GM23338 (cell line): ENCODE measurements around the gene RNF41. TPM values are rescaled to one million over a fixed set of nuclear protein-coding genes. Genes with fewer than 3 reads are reported as not detected.

Experiments used
- ATAC-seq: fragments of 200-7000 bp; cut with Tn5 transposase; 3 replicates; pipeline ENCODE4 v1.9.1; 2020
- DNase-seq: peaks from one replicate; pipeline ENCODE4 v3.0.0-alpha.2; 2015; ENCODE audit warnings: low spot score
- H2AFZ ChIP-seq: fragments of 200-600 bp; sonication (generic); 2 replicates; pipeline ENCODE4 v1.8.0; 2016; ENCODE audit warnings: antibody characterized with exemption, mild to moderate bottlenecking, moderate library complexity
- H3F3A ChIP-seq: fragments of 200-600 bp; sonication (generic); replicated peaks from 2 replicates; pipeline ENCODE4 v1.8.0; 2017; ENCODE audit warnings: antibody characterized with exemption, mixed run types, low read depth
- H3K27ac ChIP-seq: fragments of 200-600 bp; sonication (generic); 2 replicates; pipeline ENCODE4 v1.6.1; 2016; ENCODE audit warnings: low read depth
- H3K27me3 ChIP-seq: fragments of 200-600 bp; sonication (generic); 2 replicates; pipeline ENCODE4 v1.8.0; 2016; ENCODE audit warnings: mild to moderate bottlenecking, mixed run types, moderate library complexity; ENCODE audit not compliant: insufficient read depth
- H3K36me3 ChIP-seq: fragments of 200-600 bp; sonication (generic); 2 replicates; pipeline ENCODE4 v1.8.0; 2016; ENCODE audit warnings: mild to moderate bottlenecking; ENCODE audit not compliant: insufficient read depth
- H3K4me1 ChIP-seq: fragments of 200-600 bp; sonication (generic); 2 replicates; pipeline ENCODE4 v1.8.0; 2016; ENCODE audit warnings: mild to moderate bottlenecking, moderate library complexity; ENCODE audit not compliant: insufficient read depth
- H3K4me2 ChIP-seq: fragments of 200-600 bp; sonication (generic); 2 replicates; pipeline ENCODE4 v1.7.1; 2017; ENCODE audit warnings: mixed run types
- H3K4me3 ChIP-seq: fragments of 200-600 bp; sonication (generic); 2 replicates; pipeline ENCODE4 v1.6.1; 2016; ENCODE audit warnings: mixed run types
- H3K79me2 ChIP-seq: fragments of 200-600 bp; sonication (generic); replicated peaks from 2 replicates; pipeline ENCODE4 v1.8.0; 2017; ENCODE audit warnings: mild to moderate bottlenecking; ENCODE audit not compliant: insufficient read depth
- H3K9me2 ChIP-seq: fragments of 200-600 bp; sonication (generic); 2 replicates; pipeline ENCODE4 v1.8.0; 2017; ENCODE audit not compliant: insufficient read depth
- H4K20me1 ChIP-seq: fragments of 200-600 bp; sonication (generic); replicated peaks from 2 replicates; pipeline ENCODE4 v1.8.0; 2017; ENCODE audit warnings: mild to moderate bottlenecking; ENCODE audit not compliant: insufficient read depth
- H3K27ac Mint-ChIP-seq: 2 replicates; pipeline ENCODE4 v1.8.0; 2020; ENCODE audit warnings: inconsistent platforms, mild to moderate bottlenecking, moderate library complexity, mixed read lengths
- H3K27me3 Mint-ChIP-seq: 3 replicates; pipeline ENCODE4 v1.8.0; 2022; ENCODE audit warnings: low read depth, mild to moderate bottlenecking, moderate library complexity, mixed read lengths, inconsistent platforms; ENCODE audit not compliant: insufficient read depth, poor library complexity
- H3K36me3 Mint-ChIP-seq: 3 replicates; pipeline ENCODE4 v1.8.0; 2021; ENCODE audit warnings: low read depth, mild to moderate bottlenecking, inconsistent platforms, moderate library complexity, mixed read lengths
- H3K4me1 Mint-ChIP-seq: 3 replicates; pipeline ENCODE4 v1.8.0; 2020; ENCODE audit warnings: mild to moderate bottlenecking, inconsistent platforms, mixed read lengths
- H3K4me3 Mint-ChIP-seq: 3 replicates; pipeline ENCODE4 v1.8.0; 2021; ENCODE audit warnings: moderate library complexity, mild to moderate bottlenecking, inconsistent platforms, mixed read lengths
- H3K9me3 Mint-ChIP-seq: 3 replicates; pipeline ENCODE4 v1.8.0; 2020; ENCODE audit warnings: moderate library complexity, mild to moderate bottlenecking, inconsistent platforms, mixed read lengths
- CREB1 ChIP-seq: fragments of 250-450 bp; sonication (Bioruptor Pico); IDR thresholded peaks from 2 replicates; pipeline ENCODE4 v1.5.0; 2020; ENCODE audit warnings: low read depth, mild to moderate bottlenecking, moderate library complexity
- EZH2 ChIP-seq: fragments of 200-600 bp; sonication (generic); IDR thresholded peaks from one replicate; pipeline ENCODE4 v1.8.0; 2017; ENCODE audit warnings: antibody characterized with exemption, mild to moderate bottlenecking, low read depth; ENCODE audit not compliant: unreplicated experiment
- JUNB ChIP-seq: IDR thresholded peaks from one replicate; pipeline ENCODE4 v1.6.1; 2016; ENCODE audit warnings: antibody characterized with exemption; ENCODE audit not compliant: unreplicated experiment
- NANOG ChIP-seq: IDR thresholded peaks from 2 replicates; pipeline ENCODE4 v1.6.1; 2016; ENCODE audit warnings: antibody characterized with exemption, borderline replicate concordance
- POLR2AphosphoS5 ChIP-seq: IDR thresholded peaks from 2 replicates; pipeline ENCODE4 v1.6.1; 2016; ENCODE audit warnings: antibody characterized with exemption, low read depth
- STAT1 ChIP-seq: IDR thresholded peaks from one replicate; pipeline ENCODE4 v1.6.1; 2016; ENCODE audit warnings: antibody characterized with exemption; ENCODE audit not compliant: unreplicated experiment
- ZNF114 ChIP-seq: fragments of 250-450 bp; sonication (Bioruptor Pico); IDR thresholded peaks from 2 replicates; pipeline ENCODE4 v1.5.0; 2020; ENCODE audit warnings: mild to moderate bottlenecking, moderate library complexity
- ZNF331 ChIP-seq: fragments of 250-450 bp; sonication (Bioruptor Pico); IDR thresholded peaks from 2 replicates; pipeline ENCODE4 v1.5.0; 2020; ENCODE audit warnings: low read depth, mild to moderate bottlenecking, moderate library complexity
- polyA plus RNA-seq: library from polyadenylated mRNA; unstranded; fragments of >200 nt; fragmentation: Nextera tagmentation; extraction: Ambion mirVana; gene quantifications from 2 replicates; pipeline ENCODE4 v1.2.1, GENCODE V29; 2016
- total RNA-seq: library from RNA; depleted of rRNA; stranded (reverse); fragments of >200 nt; shearing (Covaris generic); gene quantifications from 2 replicates; pipeline ENCODE4 v1.2.3, GENCODE V29; 2014
- TF ChIP-seq, protein P1 (sequence below): IDR thresholded peaks from 2 replicates; pipeline ENCODE4 v1.6.1; 2016; ENCODE audit warnings: antibody characterized with exemption
- TF ChIP-seq, protein P2 (sequence below): IDR thresholded peaks from one replicate; pipeline ENCODE4 v1.6.1; 2018; ENCODE audit warnings: antibody characterized with exemption; ENCODE audit not compliant: unreplicated experiment
- TF ChIP-seq, protein P3 (sequence below), 2 experiments: fragments of 200-600 bp in 1 of 2; sonication (generic) in 1 of 2; conservative IDR thresholded peaks; 2 replicates each; pipeline versions ENCODE4 v1.5.1 to v1.6.1; 2016 to 2017; ENCODE audit warnings: antibody characterized with exemption in 2 of 2, low read depth in 2 of 2, mild to moderate bottlenecking in 2 of 2, moderate library complexity in 1 of 2

The RNF41 gene
- total and polyA plus RNA-seq, 2 experiments from 2014 or later, result 15.3 to 77.1 TPM

DNA sequence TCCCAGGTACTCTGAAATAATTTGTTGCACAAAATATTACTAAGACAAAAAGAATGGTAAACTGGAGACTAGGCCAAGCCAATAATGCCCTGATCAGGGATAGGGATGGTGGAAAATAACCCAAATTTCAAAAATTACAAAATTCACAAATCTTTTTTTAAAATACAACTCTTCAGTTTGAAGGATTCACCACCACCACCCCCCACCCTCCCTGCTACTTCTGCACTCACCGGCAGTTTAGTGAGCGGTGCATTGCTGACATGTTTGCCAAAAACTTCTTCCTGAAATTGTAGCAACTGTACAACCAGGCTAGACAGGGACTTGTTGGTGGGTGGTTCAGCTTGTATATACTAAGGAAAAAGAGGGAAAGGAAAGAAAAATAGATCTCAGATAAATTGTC is 34.8 kb downstream of the RNF41 start:
- H3K9me3 Mint-ChIP-seq, result peaks cover 6% of the 10 kb centered on the region; the same call in 2 of the 3 replicates
- Histone ChIP-seq H3K9me2 (no peaks in the 10 kb centered on the region), H3K27ac (peak overlapping the region; percentile 69; the same call in 1 of the 2 replicates), H2AFZ (no peak overlapping the region), H3K4me3 (peak overlapping the region; percentile 100), H3F3A (peaks cover 23% of the 10 kb centered on the region; the same call in 1 of the 2 replicates), H3K79me2 (peaks cover 35% of the 10 kb centered on the region), H3K36me3 (peaks cover 46% of the 10 kb centered on the region), H3K4me2 (peak overlapping the region; percentile 97; the same call in 1 of the 2 replicates), H4K20me1 (peaks cover 20% of the 10 kb centered on the region), H3K4me1 (peaks cover 12% of the 10 kb centered on the region), H3K27me3 (no peaks in the 10 kb centered on the region)
- DNase-seq (no peak), ATAC-seq (no peak)
- H3K4me1 Mint-ChIP-seq, result peaks cover 21% of the 10 kb centered on the region
- H3K27me3 Mint-ChIP-seq, result peaks cover 15% of the 10 kb centered on the region
- H3K36me3 Mint-ChIP-seq, result peaks cover 66% of the 10 kb centered on the region
- no peak for TF ChIP-seq ZNF114
- TF ChIP-seq STAT1, result no peak
- no peak for TF ChIP-seq ZNF331
- TF ChIP-seq, protein P1, sequence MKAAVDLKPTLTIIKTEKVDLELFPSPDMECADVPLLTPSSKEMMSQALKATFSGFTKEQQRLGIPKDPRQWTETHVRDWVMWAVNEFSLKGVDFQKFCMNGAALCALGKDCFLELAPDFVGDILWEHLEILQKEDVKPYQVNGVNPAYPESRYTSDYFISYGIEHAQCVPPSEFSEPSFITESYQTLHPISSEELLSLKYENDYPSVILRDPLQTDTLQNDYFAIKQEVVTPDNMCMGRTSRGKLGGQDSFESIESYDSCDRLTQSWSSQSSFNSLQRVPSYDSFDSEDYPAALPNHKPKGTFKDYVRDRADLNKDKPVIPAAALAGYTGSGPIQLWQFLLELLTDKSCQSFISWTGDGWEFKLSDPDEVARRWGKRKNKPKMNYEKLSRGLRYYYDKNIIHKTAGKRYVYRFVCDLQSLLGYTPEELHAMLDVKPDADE, result no peak
- TF ChIP-seq EZH2, result no peak
- TF ChIP-seq, protein P2, sequence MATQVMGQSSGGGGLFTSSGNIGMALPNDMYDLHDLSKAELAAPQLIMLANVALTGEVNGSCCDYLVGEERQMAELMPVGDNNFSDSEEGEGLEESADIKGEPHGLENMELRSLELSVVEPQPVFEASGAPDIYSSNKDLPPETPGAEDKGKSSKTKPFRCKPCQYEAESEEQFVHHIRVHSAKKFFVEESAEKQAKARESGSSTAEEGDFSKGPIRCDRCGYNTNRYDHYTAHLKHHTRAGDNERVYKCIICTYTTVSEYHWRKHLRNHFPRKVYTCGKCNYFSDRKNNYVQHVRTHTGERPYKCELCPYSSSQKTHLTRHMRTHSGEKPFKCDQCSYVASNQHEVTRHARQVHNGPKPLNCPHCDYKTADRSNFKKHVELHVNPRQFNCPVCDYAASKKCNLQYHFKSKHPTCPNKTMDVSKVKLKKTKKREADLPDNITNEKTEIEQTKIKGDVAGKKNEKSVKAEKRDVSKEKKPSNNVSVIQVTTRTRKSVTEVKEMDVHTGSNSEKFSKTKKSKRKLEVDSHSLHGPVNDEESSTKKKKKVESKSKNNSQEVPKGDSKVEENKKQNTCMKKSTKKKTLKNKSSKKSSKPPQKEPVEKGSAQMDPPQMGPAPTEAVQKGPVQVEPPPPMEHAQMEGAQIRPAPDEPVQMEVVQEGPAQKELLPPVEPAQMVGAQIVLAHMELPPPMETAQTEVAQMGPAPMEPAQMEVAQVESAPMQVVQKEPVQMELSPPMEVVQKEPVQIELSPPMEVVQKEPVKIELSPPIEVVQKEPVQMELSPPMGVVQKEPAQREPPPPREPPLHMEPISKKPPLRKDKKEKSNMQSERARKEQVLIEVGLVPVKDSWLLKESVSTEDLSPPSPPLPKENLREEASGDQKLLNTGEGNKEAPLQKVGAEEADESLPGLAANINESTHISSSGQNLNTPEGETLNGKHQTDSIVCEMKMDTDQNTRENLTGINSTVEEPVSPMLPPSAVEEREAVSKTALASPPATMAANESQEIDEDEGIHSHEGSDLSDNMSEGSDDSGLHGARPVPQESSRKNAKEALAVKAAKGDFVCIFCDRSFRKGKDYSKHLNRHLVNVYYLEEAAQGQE, result no peak
- H3K27ac Mint-ChIP-seq, result 0 out of 2 replicates have a peak overlapping the region, but pooled peaks have one; percentile 32
- H3K4me3 Mint-ChIP-seq, result peak overlapping the region; percentile 37; the same call in 2 of the 3 replicates

DNA sequence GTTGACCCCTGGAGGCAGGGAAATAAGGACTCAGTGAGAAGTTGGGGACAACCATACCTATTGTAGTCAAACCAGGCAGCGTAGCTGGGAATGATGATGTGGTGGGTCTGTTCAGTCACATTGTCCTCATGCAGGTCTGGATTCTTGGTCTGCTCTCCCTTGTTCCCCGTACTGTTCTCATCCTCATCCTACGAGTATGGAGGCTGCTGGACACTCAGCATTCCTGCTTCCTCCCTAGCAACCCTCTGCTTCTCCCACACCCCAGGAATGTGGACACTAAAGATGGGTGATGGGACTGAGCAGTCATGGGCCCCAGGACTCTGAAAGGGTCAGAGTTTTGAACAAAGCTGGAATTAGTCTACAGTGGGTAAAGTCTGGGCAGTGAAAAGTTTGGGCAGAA is 43.4 kb downstream of the RNF41 start:
- H3K27me3 ChIP-seq, result no peaks in the 10 kb centered on the region
- no peaks in the 10 kb centered on the region for H3K4me1 ChIP-seq
- Mint-ChIP-seq H3K9me3 (no peaks in the 10 kb centered on the region), H3K36me3 (peaks cover 93% of the 10 kb centered on the region), H3K27me3 (no peaks in the 10 kb centered on the region), H3K27ac (no peak overlapping the region), H3K4me3 (no peak overlapping the region), H3K4me1 (no peaks in the 10 kb centered on the region)
- H3K4me3 ChIP-seq, result no peak overlapping the region
- H3K79me2 ChIP-seq, result 0 out of 2 replicates have a peak, but pooled peaks cover 4% of the 10 kb centered on the region
- H4K20me1 ChIP-seq, result peaks cover 2% of the 10 kb centered on the region
- peaks cover 82% of the 10 kb centered on the region for H3K36me3 ChIP-seq
- peaks cover 3% of the 10 kb centered on the region; the same call in 1 of the 2 replicates for H3F3A ChIP-seq
- H3K27ac ChIP-seq, result no peak overlapping the region
- TF ChIP-seq, protein P1, result no peak
- no peak for TF ChIP-seq CREB1 (CRISPR knock-in tag)
- TF ChIP-seq, protein P2, result no peak
- no peak for TF ChIP-seq STAT1
- TF ChIP-seq, protein P3, sequence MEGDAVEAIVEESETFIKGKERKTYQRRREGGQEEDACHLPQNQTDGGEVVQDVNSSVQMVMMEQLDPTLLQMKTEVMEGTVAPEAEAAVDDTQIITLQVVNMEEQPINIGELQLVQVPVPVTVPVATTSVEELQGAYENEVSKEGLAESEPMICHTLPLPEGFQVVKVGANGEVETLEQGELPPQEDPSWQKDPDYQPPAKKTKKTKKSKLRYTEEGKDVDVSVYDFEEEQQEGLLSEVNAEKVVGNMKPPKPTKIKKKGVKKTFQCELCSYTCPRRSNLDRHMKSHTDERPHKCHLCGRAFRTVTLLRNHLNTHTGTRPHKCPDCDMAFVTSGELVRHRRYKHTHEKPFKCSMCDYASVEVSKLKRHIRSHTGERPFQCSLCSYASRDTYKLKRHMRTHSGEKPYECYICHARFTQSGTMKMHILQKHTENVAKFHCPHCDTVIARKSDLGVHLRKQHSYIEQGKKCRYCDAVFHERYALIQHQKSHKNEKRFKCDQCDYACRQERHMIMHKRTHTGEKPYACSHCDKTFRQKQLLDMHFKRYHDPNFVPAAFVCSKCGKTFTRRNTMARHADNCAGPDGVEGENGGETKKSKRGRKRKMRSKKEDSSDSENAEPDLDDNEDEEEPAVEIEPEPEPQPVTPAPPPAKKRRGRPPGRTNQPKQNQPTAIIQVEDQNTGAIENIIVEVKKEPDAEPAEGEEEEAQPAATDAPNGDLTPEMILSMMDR (conservative IDR thresholded peaks at IDR 0.05; ENCODE audit: low read depth in 2 of 2), result no peak
- no peak for TF ChIP-seq ZNF331
- TF ChIP-seq EZH2, result no peak
- TF ChIP-seq NANOG, result no peak
- no peak for TF ChIP-seq ZNF114
- TF ChIP-seq JUNB, result no peak
- TF ChIP-seq POLR2AphosphoS5, result no peak
- ATAC-seq, result no peak
- H2AFZ ChIP-seq, result no peak overlapping the region
- H3K9me2 ChIP-seq, result no peaks in the 10 kb centered on the region
- no peak overlapping the region for H3K4me2 ChIP-seq
- no peak for DNase-seq
